HG03196 (cell line): ENCODE data around the gene QRICH1.

Experiments
- ATAC-seq: cut with Tn5 transposase; IDR thresholded peaks from one replicate; pipeline ENCODE4 v1.9.1; 2021; ENCODE audit not compliant: unreplicated experiment

The QRICH1 gene

GRCh38 chr3:49001155-49001554 lies 92.7 kb downstream of the QRICH1 start:
- ATAC-seq = no peak

DNA sequence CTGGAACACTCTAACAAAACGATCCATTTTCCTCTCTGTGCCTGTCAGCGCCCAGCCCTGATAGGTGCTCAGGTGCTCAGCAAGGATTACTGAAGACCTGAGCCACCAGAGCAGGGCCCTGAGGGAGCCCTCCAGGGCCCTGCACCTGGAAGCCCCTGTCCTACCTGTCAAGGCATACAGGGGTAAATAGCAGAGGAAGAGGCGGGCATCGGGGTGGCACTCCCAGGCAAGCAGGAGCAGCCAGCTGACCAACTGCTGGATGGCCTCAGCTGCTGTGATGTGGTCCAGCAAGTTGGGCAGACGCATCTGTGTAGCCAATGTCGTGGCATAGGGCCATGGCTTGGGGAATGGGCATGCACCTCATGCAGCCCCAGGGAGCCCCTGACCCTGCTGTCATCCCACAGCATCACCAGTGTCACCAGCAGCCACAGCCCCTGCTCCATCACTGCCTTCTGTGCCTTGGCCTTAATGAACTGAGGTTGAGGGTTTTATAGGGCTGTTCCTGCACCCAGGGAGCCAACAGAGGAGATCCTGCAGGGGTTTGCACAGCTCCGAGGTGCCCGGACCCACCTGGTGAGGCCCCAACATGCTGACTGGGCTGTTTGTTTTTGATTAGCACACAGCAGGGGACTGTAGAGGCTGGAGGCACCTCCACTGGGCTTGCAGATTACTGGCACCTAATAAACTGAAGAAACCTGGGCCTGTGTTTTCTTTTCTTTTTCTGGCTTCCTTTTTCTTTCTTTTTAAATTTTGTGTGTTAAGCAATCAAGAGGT lies 94.6 kb downstream of the QRICH1 start:
- no peak for ATAC-seq

DNA sequence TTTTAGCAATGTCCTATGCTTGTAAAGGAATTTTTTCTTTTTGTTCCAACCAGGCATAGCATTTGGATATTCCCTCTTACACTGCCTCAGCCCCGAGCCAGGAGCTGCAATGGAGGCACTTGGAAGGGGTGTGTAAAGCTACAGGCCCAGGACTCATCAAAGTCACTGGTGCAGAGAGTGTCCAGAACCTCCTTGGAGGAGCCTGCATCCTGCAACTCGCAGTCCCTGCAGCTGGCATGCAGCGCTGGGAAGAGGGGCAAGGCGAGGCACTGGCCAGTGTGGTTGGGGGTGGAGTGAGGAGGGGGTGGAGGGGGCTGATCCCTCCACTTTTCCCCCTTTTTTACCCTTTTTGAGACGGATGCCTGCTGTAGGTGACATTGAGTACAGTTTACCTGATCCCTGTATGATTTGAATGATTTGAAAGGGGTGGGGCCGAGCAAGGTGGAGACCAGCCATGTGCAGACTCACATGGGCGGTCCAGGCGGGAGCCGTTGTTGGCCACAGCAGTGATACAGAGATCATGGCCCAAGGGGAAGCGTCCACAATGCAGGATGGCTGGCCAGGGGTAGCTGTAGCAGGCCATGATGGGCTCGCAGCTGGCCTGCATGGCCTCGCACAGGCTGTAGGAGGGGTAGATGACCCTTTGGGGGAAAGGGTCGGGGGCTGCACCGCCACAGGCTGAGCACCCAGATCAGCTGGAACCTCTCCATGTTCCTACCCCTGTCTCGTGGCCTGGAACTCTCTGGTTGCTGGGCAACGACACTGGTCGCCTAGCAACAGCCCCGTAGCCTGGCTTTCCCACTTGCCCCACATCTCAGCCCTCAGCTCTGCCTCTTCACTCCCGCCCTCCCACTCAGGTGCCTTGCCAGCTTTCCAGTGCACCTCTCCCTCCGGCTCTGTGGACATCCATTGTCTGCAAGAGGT lies 95.9 kb downstream of the QRICH1 start:
- ATAC-seq = no peak

DNA sequence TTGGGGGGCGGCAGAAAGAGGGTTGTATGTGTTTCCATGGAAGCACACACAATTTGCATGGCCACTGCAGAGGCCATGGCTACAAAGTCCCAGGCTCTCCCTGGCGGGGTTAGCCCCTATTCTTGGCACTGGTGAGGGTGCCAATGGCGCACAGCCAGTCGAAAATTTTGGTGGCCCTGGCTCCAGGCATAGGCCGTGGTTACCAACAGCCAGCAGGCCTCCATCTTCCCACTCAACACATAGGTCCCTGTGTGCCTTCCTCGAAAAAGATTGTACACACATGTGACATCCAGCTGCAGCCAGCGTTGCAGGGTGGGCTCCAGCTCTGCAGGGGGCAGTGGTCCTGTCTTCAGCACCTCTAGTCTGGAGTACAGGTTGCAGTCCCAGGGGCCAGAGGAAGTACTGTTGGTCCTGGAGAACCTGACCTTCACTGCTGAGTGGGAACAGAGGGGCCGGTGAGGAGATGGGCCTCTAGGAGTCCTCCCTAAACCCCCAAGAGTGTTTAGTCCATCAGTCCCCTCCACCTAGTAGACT lies 96.7 kb downstream of the QRICH1 start:
- ATAC-seq = no peak

DNA sequence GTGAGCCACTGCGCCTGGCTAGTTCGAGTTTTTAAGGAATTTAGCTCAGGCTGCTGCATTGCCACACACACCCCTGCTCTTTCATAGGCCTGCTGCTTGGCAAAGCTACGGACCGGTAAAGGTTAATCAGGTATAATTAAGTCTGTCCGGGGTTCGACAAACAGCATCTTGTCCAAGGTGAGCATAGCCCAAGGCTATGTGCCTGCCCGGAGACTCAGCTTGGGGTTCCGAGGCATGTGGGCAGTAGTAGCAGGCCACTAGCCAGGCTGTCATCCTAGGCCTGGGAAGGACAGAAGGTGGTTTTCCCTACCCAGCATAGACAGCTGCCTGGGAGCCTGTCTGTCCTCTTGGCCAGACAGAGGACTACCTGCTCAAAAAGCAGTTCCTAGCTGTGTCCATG lies 97.2 kb downstream of the QRICH1 start:
- no peak for ATAC-seq

DNA sequence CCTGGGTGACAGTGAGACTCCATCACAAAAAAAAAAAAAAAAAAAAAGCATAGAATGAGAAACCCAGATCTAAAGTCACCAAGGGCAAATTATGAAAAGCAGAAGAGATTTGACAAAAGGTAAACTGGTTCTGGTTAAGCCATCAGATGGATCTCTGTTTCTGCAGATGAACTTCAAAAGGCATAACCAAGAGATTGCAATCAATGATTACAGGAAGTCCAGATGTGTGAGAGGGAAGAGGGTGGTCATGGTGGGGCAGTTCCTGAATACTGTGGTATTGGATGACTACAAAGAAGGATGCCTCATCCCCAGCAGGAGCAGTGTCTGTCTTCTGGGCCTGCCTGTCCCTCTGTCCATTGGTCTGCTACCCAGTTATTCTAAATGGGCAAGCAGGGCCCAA lies 100.0 kb downstream of the QRICH1 start:
- ATAC-seq = no peak

DNA sequence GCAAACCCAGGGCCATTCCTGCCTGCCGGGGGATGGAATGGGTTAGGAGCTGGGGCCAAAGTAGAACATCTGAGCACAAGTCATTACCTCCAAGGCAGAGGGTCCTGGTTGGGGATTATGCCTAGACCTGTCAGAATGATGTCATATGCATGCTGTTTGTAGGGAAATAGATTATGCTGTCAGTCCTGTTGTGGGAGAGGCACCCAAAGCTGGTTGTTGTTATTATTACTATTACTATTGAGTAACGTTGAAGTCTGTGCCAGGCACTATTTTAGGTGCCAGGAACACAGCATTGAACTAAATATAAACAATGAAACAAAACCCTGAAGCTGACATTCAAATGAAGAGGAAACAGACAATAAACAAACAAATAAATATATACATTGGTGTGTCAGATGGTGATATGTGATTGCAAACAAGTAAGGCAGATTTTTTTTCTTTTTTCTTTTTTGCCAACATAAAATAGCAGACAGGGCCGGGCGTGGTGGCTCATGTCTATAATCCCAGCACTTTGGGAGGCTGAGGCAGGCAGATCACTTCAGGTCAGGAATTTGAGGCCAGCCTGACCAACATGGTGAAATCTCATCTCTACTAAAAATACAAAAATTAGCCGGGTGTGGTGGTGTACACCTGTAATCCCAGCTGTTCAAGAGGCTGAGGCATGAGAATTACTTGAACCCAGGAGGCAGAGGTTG lies 101.9 kb downstream of the QRICH1 start:
- ATAC-seq = no peak

DNA sequence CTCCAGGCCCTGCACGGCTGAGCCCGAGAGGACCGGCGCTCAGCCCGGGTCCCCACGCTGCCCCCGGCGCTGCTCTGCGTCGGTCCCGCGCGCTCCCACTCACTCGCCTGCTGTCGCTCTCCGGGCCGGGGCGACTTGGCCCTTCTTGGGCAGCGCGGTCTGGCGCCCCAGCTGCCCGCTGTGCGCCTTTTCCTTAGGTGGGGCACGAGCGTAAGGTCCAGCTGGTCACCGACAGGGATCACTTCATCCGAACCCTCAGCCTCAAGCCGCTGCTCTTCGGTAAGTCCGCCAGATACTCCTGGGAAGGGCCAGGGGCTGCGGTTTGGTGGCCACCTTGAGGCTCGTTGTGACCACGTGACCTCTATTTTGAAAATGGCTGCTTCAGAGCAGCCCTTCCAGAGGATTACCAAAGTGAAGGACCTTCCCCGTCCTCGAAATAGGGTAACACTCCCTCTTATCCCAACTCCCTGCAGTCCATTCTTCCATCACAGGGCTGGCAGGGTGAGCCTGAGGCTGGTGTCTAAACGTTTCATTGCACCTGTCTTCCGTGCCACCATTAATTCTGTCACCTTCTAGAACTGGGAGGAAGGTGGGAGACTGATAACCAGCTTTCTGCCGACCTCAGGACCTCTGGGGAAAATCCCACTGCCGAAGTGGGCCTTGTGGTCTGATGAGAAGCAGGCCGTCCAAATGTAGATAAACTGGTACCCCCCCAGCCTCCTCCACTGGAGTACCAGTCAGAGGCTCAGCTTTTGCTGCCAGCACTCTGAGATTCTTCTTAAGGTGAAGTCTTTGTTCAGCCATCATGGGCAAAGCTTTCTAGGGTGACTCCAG lies 103.0 kb downstream of the QRICH1 start:
- ATAC-seq = peak; percentile 19

GRCh38 chr3:48989796-48990635 lies 103.9 kb downstream of the QRICH1 start, which contains the start of gene P4HTM:
Gene P4HTM, plus strand, starts transcription at chr3:48990241. Its CDS starts 16 bp downstream, at chr3:48990257.
- peak; percentile 45 for ATAC-seq

DNA sequence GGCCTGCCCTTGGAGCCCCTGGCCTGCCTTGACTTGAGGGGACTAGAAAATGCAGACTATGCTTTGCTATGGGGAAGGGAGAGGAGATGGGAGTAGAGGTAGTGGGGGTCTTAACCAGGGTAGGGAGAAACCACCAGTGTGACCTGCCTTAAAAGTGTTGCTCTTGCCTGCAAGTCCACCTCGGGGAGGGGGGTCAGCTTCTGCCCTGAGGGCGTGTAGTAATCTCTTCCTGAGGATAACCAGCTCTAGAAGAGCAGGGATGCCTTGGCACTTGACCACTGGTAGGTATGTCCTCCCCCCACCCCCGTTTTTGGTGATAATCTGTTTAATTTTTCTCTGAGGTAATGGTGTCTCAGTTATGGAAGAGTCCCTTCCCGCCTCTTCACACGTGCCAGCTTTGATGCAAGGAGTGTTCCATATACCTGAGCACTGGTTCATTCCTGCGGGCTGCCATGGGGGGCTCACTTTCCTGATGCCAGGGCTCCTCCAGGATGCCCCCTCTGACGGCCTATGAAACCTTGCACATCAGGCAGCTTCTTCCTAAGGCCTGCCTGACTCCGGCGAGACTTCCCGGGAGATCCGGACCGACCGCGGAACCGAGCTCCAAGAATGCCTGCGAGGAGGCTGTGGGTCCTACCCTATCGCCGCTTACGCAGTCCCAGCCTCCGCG lies 104.6 kb downstream of the QRICH1 start:
- peak; percentile 1 for ATAC-seq

GRCh38 chr3:48985831-48986376 lies 108.0 kb downstream of the QRICH1 start:
- no peak for ATAC-seq

- no peak for ATAC-seq
These were observed 109.2 kb downstream of the QRICH1 start for GRCh38 chr3:48984663-48985062.

DNA sequence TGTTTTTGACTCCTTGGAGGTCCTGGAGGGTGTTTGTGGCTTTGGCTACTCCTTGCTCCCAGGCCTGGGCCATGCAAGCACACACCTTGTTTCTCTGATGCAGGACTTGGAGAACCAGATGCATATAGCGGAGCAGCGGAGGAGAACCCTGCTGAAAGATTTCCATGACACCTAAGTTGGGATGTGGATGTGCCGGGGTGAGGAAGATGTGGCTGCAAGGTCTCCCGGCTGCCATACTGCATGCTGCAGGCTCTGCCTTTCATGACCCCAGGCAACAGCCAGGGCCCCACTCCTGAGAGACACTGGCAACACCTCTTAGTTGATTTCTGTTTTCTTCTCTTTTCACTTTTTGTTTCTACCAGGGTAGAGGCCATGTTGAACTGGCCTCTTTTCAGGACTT lies 110.8 kb downstream of the QRICH1 start:
- ATAC-seq = no peak

GRCh38 chr3:48982686-48983085 lies 111.2 kb downstream of the QRICH1 start:
- ATAC-seq = no peak

DNA sequence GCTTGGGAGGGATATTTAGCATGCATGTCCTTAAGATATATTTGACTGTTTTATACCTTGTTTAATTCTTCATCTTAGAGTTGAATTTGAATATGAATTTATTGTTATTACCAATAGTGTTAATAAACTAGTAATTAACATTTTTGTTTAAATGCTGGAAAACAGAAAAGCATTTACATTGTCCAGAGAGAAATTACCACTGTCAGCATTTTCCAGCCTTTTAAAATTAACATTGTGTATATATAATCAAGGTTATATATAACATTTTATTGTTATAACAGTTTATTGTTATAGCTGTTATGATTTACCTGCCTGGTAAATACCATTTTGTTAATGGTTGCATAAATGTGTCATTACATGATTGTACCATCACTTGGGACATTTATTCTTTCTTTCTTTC lies 111.9 kb downstream of the QRICH1 start:
- no peak for ATAC-seq

- ATAC-seq = no peak
These were observed 113.6 kb downstream of the QRICH1 start for GRCh38 chr3:48980295-48980694.
